ENCODE results near the gene TARS2. TPM values are rescaled to one million over a fixed set of nuclear protein-coding genes. Genes with fewer than 3 reads are reported as not detected.

Gene TARS2
- polyA plus RNA-seq, 1 donor: 27.9 TPM

- no peak for DNase-seq
Measured at GRCh38 chr1:150555198-150555970, 68.2 kb downstream of the TARS2 start.

DNA sequence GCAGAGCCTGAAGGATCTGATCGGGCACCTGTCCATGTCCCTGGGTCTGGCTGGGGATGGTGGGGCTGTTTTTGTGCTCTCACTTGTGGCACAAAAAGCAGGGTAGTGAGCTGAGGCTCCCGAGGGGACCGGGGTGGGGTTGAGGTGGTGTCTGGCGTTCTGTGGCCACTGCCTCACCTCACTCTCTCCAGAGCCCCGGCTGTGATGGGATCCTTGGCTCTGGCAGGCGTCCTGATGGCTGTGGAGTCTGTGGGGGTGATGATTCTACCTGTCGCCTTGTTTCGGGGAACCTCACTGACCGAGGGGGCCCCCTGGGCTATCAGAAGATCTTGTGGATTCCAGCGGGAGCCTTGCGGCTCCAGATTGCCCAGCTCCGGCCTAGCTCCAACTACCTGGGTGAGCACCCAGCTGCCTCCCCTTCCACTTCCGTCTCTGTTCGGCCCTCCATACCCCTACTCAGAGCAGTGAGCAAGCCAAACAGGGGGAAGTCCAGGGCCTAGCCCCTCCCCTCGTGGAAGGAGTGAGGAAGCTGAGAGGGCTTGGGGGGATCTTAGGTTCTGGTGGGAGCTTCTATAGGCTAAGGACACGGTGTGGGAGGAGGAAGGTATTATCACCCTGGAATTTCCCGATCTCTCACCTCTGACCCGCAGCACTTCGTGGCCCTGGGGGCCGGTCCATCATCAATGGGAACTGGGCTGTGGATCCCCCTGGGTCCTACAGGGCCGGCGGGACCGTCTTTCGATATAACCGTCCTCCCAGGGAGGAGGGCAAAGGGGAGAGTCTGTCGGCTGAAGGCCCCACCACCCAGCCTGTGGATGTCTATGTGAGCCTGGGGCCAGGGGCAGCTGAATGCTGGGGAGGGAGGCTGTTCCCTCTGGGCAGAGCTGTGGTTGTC lies 69.0 kb downstream of the TARS2 start:
- DNase-seq: no peak

DNA sequence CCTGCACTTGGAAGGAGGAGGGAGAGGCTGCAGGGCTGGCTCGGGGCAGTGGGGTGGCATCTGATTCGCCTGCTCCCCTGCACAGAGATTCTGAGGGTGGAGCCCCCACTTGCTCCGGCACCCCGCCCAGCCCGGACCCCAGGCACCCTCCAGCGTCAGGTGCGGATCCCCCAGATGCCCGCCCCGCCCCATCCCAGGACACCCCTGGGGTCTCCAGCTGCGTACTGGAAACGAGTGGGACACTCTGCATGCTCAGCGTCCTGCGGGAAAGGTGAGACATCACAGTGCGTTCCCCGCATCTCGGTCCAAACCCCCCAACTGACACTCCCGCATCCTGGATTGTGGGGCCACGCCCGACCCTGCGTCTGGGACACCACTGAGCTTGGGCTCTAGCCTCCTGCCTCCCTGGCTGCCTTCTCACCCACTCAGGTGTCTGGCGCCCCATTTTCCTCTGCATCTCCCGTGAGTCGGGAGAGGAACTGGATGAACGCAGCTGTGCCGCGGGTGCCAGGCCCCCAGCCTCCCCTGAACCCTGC lies 69.9 kb downstream of the TARS2 start:
- no peak for DNase-seq

Other genes starting within 250 kb of the TARS2 start
- 6.3 TPM for gene CA14, start 229.6 kb upstream of the TARS2 start, polyA plus RNA-seq (ENCODE audit: insufficient read length)
- 112 TPM for gene APH1A, start 218.4 kb upstream of the TARS2 start, polyA plus RNA-seq (ENCODE audit: insufficient read length)
- gene C1orf54, start 214.6 kb upstream of the TARS2 start, polyA plus RNA-seq (ENCODE audit: insufficient read length): 34.7 TPM
- 2.3 TPM for gene CIART, start 204.9 kb upstream of the TARS2 start, polyA plus RNA-seq (ENCODE audit: insufficient read length)
- 41.7 TPM for gene MRPS21, start 193.6 kb upstream of the TARS2 start, polyA plus RNA-seq (ENCODE audit: insufficient read length)
- gene PRPF3, start 165.9 kb upstream of the TARS2 start, polyA plus RNA-seq (ENCODE audit: insufficient read length): 46.7 TPM
- 30.1 TPM for gene RPRD2, start 123.3 kb upstream of the TARS2 start, polyA plus RNA-seq (ENCODE audit: insufficient read length)
- 4.2 TPM for gene ECM1, start 20.7 kb downstream of the TARS2 start, polyA plus RNA-seq (ENCODE audit: insufficient read length)
- 1.9 TPM for gene FALEC, start 28.3 kb downstream of the TARS2 start, polyA plus RNA-seq (ENCODE audit: insufficient read length)
- 65.4 TPM for gene ADAMTSL4, start 62.0 kb downstream of the TARS2 start, polyA plus RNA-seq (ENCODE audit: insufficient read length)
- 133 TPM for gene MCL1, start 92.2 kb downstream of the TARS2 start, polyA plus RNA-seq (ENCODE audit: insufficient read length)
- 97.4 TPM for gene ENSA, start 142.2 kb downstream of the TARS2 start, polyA plus RNA-seq (ENCODE audit: insufficient read length)
- gene GOLPH3L, start 209.7 kb downstream of the TARS2 start, polyA plus RNA-seq (ENCODE audit: insufficient read length): 19.7 TPM
- gene HORMAD1, start 233.5 kb downstream of the TARS2 start, polyA plus RNA-seq (ENCODE audit: insufficient read length): not detected